Lung (tissue), 12 donors: ENCODE measurements around the gene SIN3A. TPM values are rescaled to one million over a fixed set of nuclear protein-coding genes. Genes with fewer than 3 reads are reported as not detected.

Experiments used
- ATAC-seq: fragments of 200-7000 bp; cut with Tn5 transposase; one replicate; pipeline ENCODE4 v1.9.1; 2020; ENCODE audit warnings: moderate number of reproducible peaks; ENCODE audit not compliant: insufficient read depth, low FRiP score
- DNase-seq, 3 donors: peaks; one replicate each; pipeline ENCODE4 v3.0.0-alpha.2; 2013 to 2017
- H3K27ac ChIP-seq, 2 donors: one replicate each; pipeline ENCODE4 v1.5.1; 2013; ENCODE audit warnings: mild to moderate bottlenecking in 2 of 2, moderate library complexity in 2 of 2, control low read depth in 1 of 2, inconsistent platforms in 1 of 2, low read depth in 1 of 2, low read length in 1 of 2
- H3K27me3 ChIP-seq, 3 donors: one replicate each; pipeline ENCODE4 v1.5.1; 2013; ENCODE audit warnings: low read length in 2 of 3; ENCODE audit not compliant: control insufficient read depth in 3 of 3, insufficient read depth in 3 of 3
- H3K36me3 ChIP-seq, 4 donors: one replicate each; pipeline ENCODE4 v1.5.1; 2013; ENCODE audit warnings: low read length in 4 of 4, mild to moderate bottlenecking in 1 of 4, moderate library complexity in 1 of 4; ENCODE audit not compliant: control insufficient read depth in 4 of 4, insufficient read depth in 4 of 4
- H3K4me1 ChIP-seq, 5 donors: one replicate each; pipeline ENCODE4 v1.5.1; 2013; ENCODE audit warnings: low read length in 5 of 5, mild to moderate bottlenecking in 2 of 5, moderate library complexity in 1 of 5; ENCODE audit not compliant: control insufficient read depth in 5 of 5, insufficient read depth in 5 of 5
- H3K4me3 ChIP-seq: one replicate; pipeline ENCODE4 v1.5.1; 2013; ENCODE audit warnings: mild to moderate bottlenecking, control low read depth, moderate library complexity
- H3K9ac ChIP-seq, 2 donors: one replicate each; pipeline ENCODE4 v1.5.1; 2013; ENCODE audit warnings: low read length in 2 of 2, control low read depth in 1 of 2; ENCODE audit not compliant: insufficient read depth in 1 of 2
- H3K9me3 ChIP-seq, 4 donors: one replicate each; pipeline ENCODE4 v1.5.1; 2013; ENCODE audit warnings: low read length in 3 of 4, mild to moderate bottlenecking in 1 of 4, moderate library complexity in 1 of 4; ENCODE audit not compliant: control insufficient read depth in 4 of 4, insufficient read depth in 3 of 4
- WGBS, 2 donors: extraction: QIAGEN DNeasy Blood & Tissue Kit; methylation state at CpG; one replicate each; pipeline ENCODE4 v1.1.7; 2013; 5-methylcytosine and 5-hydroxymethylcytosine counted together
- polyA plus RNA-seq, 2 donors: library from polyadenylated mRNA; stranded (reverse); fragments of 200-250 nt; gene quantifications; one replicate each; pipeline ENCODE4 v1.2.1, GENCODE V29; 2013
- total RNA-seq, 2 donors: library from RNA; depleted of rRNA in 1 of 2; stranded (reverse); fragments of >200 nt in 1 of 2; gene quantifications; one replicate each; pipeline ENCODE4 v1.2.1, GENCODE V29; 2014 to 2021
- TF ChIP-seq, protein P1 (sequence below): IDR thresholded peaks from 2 replicates; pipeline ENCODE4 v1.5.1; 2012; ENCODE audit warnings: mild to moderate bottlenecking; ENCODE audit errors: control extremely low read depth, extremely low read depth
- donor health status: control.
- donor health status: control.
- donor health status: Bipolar disorder and iron deficiency.
- donor health status: healthy.
- donor health status: DM: yes; HTN: yes; CAD: no.

The SIN3A gene
- total and polyA plus RNA-seq, 4 donors, result 9.8 to 86.1 (median 43.0) TPM

DNA sequence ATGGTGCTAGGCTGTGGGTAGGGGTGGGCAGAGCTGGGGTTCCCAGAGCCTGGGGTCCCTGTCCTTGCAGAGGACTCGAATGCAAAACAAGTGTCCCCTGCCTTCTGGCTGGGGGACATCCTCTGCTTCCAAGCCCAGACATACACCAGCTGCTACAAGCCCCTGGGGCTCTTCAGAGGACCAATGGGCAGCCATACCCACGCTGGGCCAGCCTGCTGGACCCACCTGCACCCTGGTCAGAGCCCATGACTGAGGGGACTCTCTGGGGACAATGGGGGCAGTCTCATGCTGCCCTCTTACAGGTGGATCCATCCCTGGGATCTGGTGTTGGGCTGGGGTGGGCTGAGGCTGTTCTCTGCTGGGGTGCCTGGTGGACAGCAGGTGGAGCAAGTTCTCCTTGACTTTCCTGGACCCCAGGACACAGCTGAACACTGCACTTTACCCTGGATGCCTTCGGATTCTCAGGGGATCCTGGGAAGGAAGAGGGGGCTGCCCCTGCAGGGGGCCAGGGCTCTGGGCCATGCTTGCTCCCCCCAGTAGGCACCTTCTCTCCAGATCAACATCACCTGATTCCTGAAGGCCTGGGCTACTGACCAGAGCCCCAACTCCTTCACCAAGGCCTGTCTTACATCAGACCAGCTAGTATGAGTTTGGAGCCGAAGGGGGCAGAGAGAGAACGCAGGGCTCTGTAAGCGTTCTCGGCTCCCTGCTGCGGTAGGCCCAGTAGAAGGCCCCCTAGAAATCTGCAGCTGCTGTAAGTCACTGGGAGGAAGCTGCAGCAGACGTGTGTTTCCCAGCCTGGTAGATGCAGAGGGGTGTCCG, 122.8 kb downstream of the SIN3A start:
- no peaks in the 10 kb centered on the region for H3K36me3 ChIP-seq
- H3K9me3 ChIP-seq, result no peaks in the 10 kb centered on the region
- no peak overlapping the region for H3K27ac ChIP-seq
- DNase-seq (no peak), ATAC-seq (no peak)
- H3K27me3 ChIP-seq, result no peaks in the 10 kb centered on the region
- no peaks in the 10 kb centered on the region for H3K4me1 ChIP-seq
- no peak overlapping the region for H3K4me3 ChIP-seq
- whole genome bisulfite sequencing, 2 donors, result 66 to 74% methylated on average over 10 of the region's 10 CpGs
- TF ChIP-seq, protein P1, sequence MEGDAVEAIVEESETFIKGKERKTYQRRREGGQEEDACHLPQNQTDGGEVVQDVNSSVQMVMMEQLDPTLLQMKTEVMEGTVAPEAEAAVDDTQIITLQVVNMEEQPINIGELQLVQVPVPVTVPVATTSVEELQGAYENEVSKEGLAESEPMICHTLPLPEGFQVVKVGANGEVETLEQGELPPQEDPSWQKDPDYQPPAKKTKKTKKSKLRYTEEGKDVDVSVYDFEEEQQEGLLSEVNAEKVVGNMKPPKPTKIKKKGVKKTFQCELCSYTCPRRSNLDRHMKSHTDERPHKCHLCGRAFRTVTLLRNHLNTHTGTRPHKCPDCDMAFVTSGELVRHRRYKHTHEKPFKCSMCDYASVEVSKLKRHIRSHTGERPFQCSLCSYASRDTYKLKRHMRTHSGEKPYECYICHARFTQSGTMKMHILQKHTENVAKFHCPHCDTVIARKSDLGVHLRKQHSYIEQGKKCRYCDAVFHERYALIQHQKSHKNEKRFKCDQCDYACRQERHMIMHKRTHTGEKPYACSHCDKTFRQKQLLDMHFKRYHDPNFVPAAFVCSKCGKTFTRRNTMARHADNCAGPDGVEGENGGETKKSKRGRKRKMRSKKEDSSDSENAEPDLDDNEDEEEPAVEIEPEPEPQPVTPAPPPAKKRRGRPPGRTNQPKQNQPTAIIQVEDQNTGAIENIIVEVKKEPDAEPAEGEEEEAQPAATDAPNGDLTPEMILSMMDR, result no peak
- no peak overlapping the region for H3K9ac ChIP-seq

DNA sequence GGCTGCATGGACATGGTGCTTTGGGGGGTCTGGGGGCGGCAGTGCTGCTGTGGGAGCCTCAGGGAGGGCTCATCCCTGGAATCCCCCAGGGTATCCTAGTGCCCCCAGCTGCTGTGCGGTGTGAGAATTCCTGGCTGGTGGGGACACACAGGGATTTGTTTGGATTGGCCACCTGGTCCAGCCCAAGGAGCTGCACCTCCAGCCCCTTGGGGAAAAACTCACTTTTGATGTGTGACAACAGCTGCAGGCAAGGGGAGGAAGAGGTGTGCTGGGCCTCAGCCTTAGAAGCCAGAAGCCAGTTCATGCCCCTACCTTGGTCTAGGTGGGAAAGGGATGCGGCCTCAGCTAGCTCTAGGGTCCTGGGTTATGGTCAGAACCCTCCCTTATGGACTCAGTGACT, 124.0 kb downstream of the SIN3A start:
- Histone ChIP-seq H3K27ac (no peak overlapping the region), H3K27me3 (no peaks in the 10 kb centered on the region), H3K36me3 (no peaks in the 10 kb centered on the region), H3K9me3 (no peaks in the 10 kb centered on the region), H3K9ac (no peak overlapping the region), H3K4me1 (no peaks in the 10 kb centered on the region), H3K4me3 (no peak overlapping the region)
- WGBS, 2 donors, result 82 to 86% methylated on average over 3 of the region's 3 CpGs
- DNase-seq (no peak), ATAC-seq (no peak)
- TF ChIP-seq, protein P1, result no peak

DNA sequence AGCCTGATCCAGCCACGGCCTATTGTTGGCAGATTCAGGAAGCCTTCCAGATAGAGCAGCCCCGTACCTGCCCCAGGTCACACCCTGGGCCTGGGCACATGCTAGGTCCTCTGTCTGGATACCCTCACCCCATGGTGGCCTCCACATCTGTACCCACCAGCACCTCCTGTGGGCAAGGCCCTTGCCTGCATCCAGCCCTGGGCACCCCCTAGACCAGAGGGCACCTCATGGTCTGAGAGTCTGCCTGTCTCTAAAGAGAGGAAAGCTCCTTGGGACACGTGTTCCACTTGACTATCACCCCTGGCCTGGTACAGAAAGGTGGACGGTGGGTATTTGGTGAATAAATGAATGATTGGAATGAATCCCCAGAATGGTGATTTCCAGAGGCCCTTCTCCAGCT, 124.5 kb downstream of the SIN3A start:
- H3K9ac ChIP-seq, result no peak overlapping the region

More for the DNA sequence above, 124.5 kb downstream of the SIN3A start:
- no peak for ATAC-seq
- no peak for DNase-seq
- Histone ChIP-seq H3K36me3 (no peaks in the 10 kb centered on the region), H3K9me3 (no peaks in the 10 kb centered on the region), H3K27ac (no peak overlapping the region), H3K4me1 (no peaks in the 10 kb centered on the region), H3K27me3 (no peaks in the 10 kb centered on the region), H3K4me3 (no peak overlapping the region)
- TF ChIP-seq, protein P1, result no peak
- WGBS, 2 donors, result 78 to 94% methylated on average over 4 of the region's 4 CpGs
